ENCODE measurements around the gene FBXW2.

FBXW2 gene

GRCh38 chr9:120833325-120833724, 40.1 kb upstream of the FBXW2 start:
- TF ChIP-seq FOXM1 (IDR thresholded peaks at IDR 0.05; ENCODE audit: borderline replicate concordance, low read depth): no peak
- TF ChIP-seq TCF12 (IDR thresholded peaks at IDR 0.05; ENCODE audit: low read depth): no peak
- TF ChIP-seq EGR1 (IDR thresholded peaks at IDR 0.05): no peak
- no peak for TF ChIP-seq TAF1 (IDR thresholded peaks at IDR 0.05; ENCODE audit: low read depth)
- TF ChIP-seq YY1 (IDR thresholded peaks at IDR 0.05; ENCODE audit: low read depth): no peak
- no peak for TF ChIP-seq USF1 (IDR thresholded peaks at IDR 0.05)
- TF ChIP-seq TEAD4 (IDR thresholded peaks at IDR 0.05): no peak
- TF ChIP-seq REST (IDR thresholded peaks at IDR 0.05; ENCODE audit: low read depth): no peak

GRCh38 chr9:120832807-120833206, 39.6 kb upstream of the FBXW2 start:
- TF ChIP-seq TAF1 (IDR thresholded peaks at IDR 0.05; ENCODE audit: low read depth): no peak
- TF ChIP-seq CREB1 (IDR thresholded peaks at IDR 0.05; ENCODE audit: low read depth): no peak
- TF ChIP-seq EGR1 (IDR thresholded peaks at IDR 0.05): no peak
- no peak for TF ChIP-seq EP300 (IDR thresholded peaks at IDR 0.05; ENCODE audit: borderline replicate concordance)
- no peak for TF ChIP-seq YY1 (IDR thresholded peaks at IDR 0.05; ENCODE audit: low read depth)
- TF ChIP-seq FOXM1 (IDR thresholded peaks at IDR 0.05; ENCODE audit: borderline replicate concordance, low read depth): no peak
- no peak for TF ChIP-seq TCF12 (IDR thresholded peaks at IDR 0.05; ENCODE audit: low read depth)
- no peak for TF ChIP-seq USF1 (IDR thresholded peaks at IDR 0.05)
- TF ChIP-seq NFIC (IDR thresholded peaks at IDR 0.05): no peak
- TF ChIP-seq MAX (IDR thresholded peaks at IDR 0.05): no peak
- no peak for TF ChIP-seq REST (IDR thresholded peaks at IDR 0.05; ENCODE audit: low read depth)
- TF ChIP-seq CEBPB (IDR thresholded peaks at IDR 0.05): no peak

- TF ChIP-seq NFIC (IDR thresholded peaks at IDR 0.05) (no peak), EP300 (IDR thresholded peaks at IDR 0.05; ENCODE audit: borderline replicate concordance) (no peak), TAF1 (IDR thresholded peaks at IDR 0.05; ENCODE audit: low read depth) (no peak), TCF12 (IDR thresholded peaks at IDR 0.05; ENCODE audit: low read depth) (no peak), REST (IDR thresholded peaks at IDR 0.05; ENCODE audit: low read depth) (no peak), CREB1 (IDR thresholded peaks at IDR 0.05; ENCODE audit: low read depth) (no peak), CEBPB (IDR thresholded peaks at IDR 0.05) (no peak), MAX (IDR thresholded peaks at IDR 0.05) (no peak), FOXM1 (IDR thresholded peaks at IDR 0.05; ENCODE audit: borderline replicate concordance, low read depth) (no peak), ZBTB7A (IDR thresholded peaks at IDR 0.05; ENCODE audit: low read depth) (no peak), YY1 (IDR thresholded peaks at IDR 0.05; ENCODE audit: low read depth) (no peak), TEAD4 (IDR thresholded peaks at IDR 0.05) (no peak), USF1 (IDR thresholded peaks at IDR 0.05) (no peak), EGR1 (IDR thresholded peaks at IDR 0.05) (no peak)
These were observed 37.6 kb upstream of the FBXW2 start for GRCh38 chr9:120830865-120831264.

- TF ChIP-seq MAX (IDR thresholded peaks at IDR 0.05) (no peak), NFIC (IDR thresholded peaks at IDR 0.05) (no peak), TEAD4 (IDR thresholded peaks at IDR 0.05) (no peak), FOXM1 (IDR thresholded peaks at IDR 0.05; ENCODE audit: borderline replicate concordance, low read depth) (no peak), USF1 (IDR thresholded peaks at IDR 0.05) (no peak), CREB1 (IDR thresholded peaks at IDR 0.05; ENCODE audit: low read depth) (no peak), TAF1 (IDR thresholded peaks at IDR 0.05; ENCODE audit: low read depth) (no peak)
These were observed 36.9 kb upstream of the FBXW2 start for GRCh38 chr9:120830151-120830550.
